HCT116 (cell line): ENCODE data around the gene PLEKHJ1. TPM values are rescaled to one million over a fixed set of nuclear protein-coding genes. Genes with fewer than 3 reads are reported as not detected.

Experiments used
- ATAC-seq: fragments of 200-7000 bp; cut with Tn5 transposase; 2 replicates; pipeline ENCODE4 v1.9.1; 2020; ENCODE audit warnings: mild to moderate bottlenecking, moderate library complexity
- BruUV-seq: library from RNA; stranded (reverse); fragments of 400-500 nt; replicated peaks from 2 replicates; lab custom pipeline; 2021; lab: Mats Ljungman, UMichigan
- CTCF ChIA-PET: fragments of 300-600 bp; sonication (Branson Sonifier 250); formaldehyde crosslinking; loops from one replicate; lab custom pipeline; 2021; ENCODE audit warnings: antibody characterized with exemption; lab: Charles Lee
- POLR2A ChIA-PET: fragments of 300-600, 350-600 bp; sonication (Branson Sonifier 250); formaldehyde crosslinking; loops from one replicate; lab custom pipeline; 2021; ENCODE audit warnings: antibody characterized with exemption; lab: Charles Lee
- RAD21 ChIA-PET, 2 experiments: fragments of 300-600 bp; sonication (Branson Sonifier 250); formaldehyde crosslinking; loops; one replicate each; lab custom pipeline; 2023; ENCODE audit warnings: low total read pairs in 2 of 2; ENCODE audit not compliant: uncharacterized antibody in 2 of 2, unreplicated experiment in 2 of 2, low non-redundant PET in 1 of 2; lab: Charles Lee
- DNase-seq: peaks from one replicate; pipeline ENCODE4 v3.0.0-alpha.2; 2010; ENCODE audit warnings: low read depth, low spot score
- H2AFZ ChIP-seq: fragments of 200-600 bp; shearing (Covaris generic), sonication (generic); 2 replicates; pipeline ENCODE4 v1.6.1; 2017; ENCODE audit warnings: low read depth, mixed run types, mixed read lengths, antibody characterized with exemption, low read length; ENCODE audit not compliant: poor library complexity, severe bottlenecking
- H3K27ac ChIP-seq: 2 replicates; pipeline ENCODE4 v1.5.1; 2012; ENCODE audit warnings: low read depth, low read length
- H3K27me3 ChIP-seq: fragments of 200-600 bp; sonication (generic); 2 replicates; pipeline ENCODE4 v1.6.1; 2016; ENCODE audit warnings: mixed run types, low read length, mixed read lengths; ENCODE audit not compliant: insufficient read depth
- H3K36me3 ChIP-seq, 2 experiments: fragments of 200-500 bp in 1 of 2; fragments of 200-600 bp in 1 of 2; sonication (Bioruptor generic) in 1 of 2; sonication (generic) in 1 of 2; 2 replicates each; pipeline versions ENCODE4 v1.5.1 to v1.6.1; 2014 to 2016; ENCODE audit warnings: low read length in 2 of 2, inconsistent platforms in 1 of 2, mixed read lengths in 1 of 2, mixed run types in 1 of 2; ENCODE audit not compliant: insufficient read depth in 2 of 2, control insufficient read depth in 1 of 2
- H3K4me1 ChIP-seq, 2 experiments: fragments of 200-600 bp in 1 of 2; sonication (generic) in 1 of 2; 2 replicates each; pipeline versions ENCODE4 v1.5.1 to v1.6.1; 2012 to 2017; ENCODE audit warnings: low read length in 2 of 2, inconsistent platforms in 1 of 2, mild to moderate bottlenecking in 1 of 2, mixed read lengths in 1 of 2, mixed run types in 1 of 2, moderate library complexity in 1 of 2; ENCODE audit not compliant: insufficient read depth in 2 of 2, control insufficient read depth in 1 of 2
- H3K4me2 ChIP-seq: fragments of 200-600 bp; sonication (generic); 2 replicates; pipeline ENCODE4 v1.6.1; 2017; ENCODE audit warnings: mixed run types, low read length, mixed read lengths
- H3K4me3 ChIP-seq, 2 experiments: fragments of 200-600 bp in 1 of 2; sonication (generic) in 1 of 2; replicated peaks in 1 of 2; 2 replicates each; pipeline ENCODE4 v1.5.1; 2011 to 2016; ENCODE audit warnings: low read length in 2 of 2, control low read depth in 1 of 2, low read depth in 1 of 2, mild to moderate bottlenecking in 1 of 2, mixed read lengths in 1 of 2, mixed run types in 1 of 2
- H3K79me2 ChIP-seq: fragments of 200-600 bp; sonication (generic); 2 replicates; pipeline ENCODE4 v1.6.1; 2017; ENCODE audit warnings: mild to moderate bottlenecking, mixed run types, low read length, moderate library complexity, mixed read lengths; ENCODE audit not compliant: insufficient read depth
- H3K9ac ChIP-seq: fragments of 200-600 bp; sonication (generic); 2 replicates; pipeline ENCODE4 v1.6.1; 2016; ENCODE audit warnings: low read length, mixed read lengths
- H3K9me2 ChIP-seq: fragments of 200-600 bp; sonication (generic), shearing (Covaris generic); 2 replicates; pipeline ENCODE4 v1.6.1; 2017; ENCODE audit warnings: mixed run types, mild to moderate bottlenecking, moderate library complexity; ENCODE audit not compliant: insufficient read depth
- H3K9me3 ChIP-seq, 2 experiments: fragments of 200-500 bp in 1 of 2; fragments of 200-600 bp in 1 of 2; sonication (Bioruptor generic) in 1 of 2; sonication (generic) in 1 of 2; 2 replicates each; pipeline ENCODE4 v1.6.1; 2014 to 2017; ENCODE audit warnings: low read length in 2 of 2, mixed read lengths in 2 of 2, inconsistent platforms in 1 of 2, low read depth in 1 of 2, mild to moderate bottlenecking in 1 of 2, mixed run types in 1 of 2, moderate library complexity in 1 of 2; ENCODE audit not compliant: control insufficient read depth in 1 of 2, insufficient read depth in 1 of 2
- H4K20me1 ChIP-seq: fragments of 200-600 bp; sonication (generic), shearing (Covaris generic); 2 replicates; pipeline ENCODE4 v1.6.1; 2017; ENCODE audit warnings: mixed run types, mild to moderate bottlenecking, moderate library complexity; ENCODE audit not compliant: insufficient read depth
- CBX3 ChIP-seq: IDR thresholded peaks from 2 replicates; pipeline ENCODE4 v1.6.1; 2012; ENCODE audit warnings: low read depth
- ELF1 ChIP-seq: IDR thresholded peaks from 2 replicates; pipeline ENCODE4 v1.6.1; 2012; ENCODE audit warnings: low read depth, borderline replicate concordance
- EZH2 ChIP-seq: fragments of 200-600 bp; sonication (generic); IDR thresholded peaks from 2 replicates; pipeline ENCODE4 v1.6.1; 2017; ENCODE audit warnings: antibody characterized with exemption, mixed run types
- POLR2AphosphoS5 ChIP-seq: IDR thresholded peaks from 2 replicates; pipeline ENCODE4 v1.6.1; 2011; ENCODE audit warnings: mild to moderate bottlenecking, low read depth, low read length, moderate library complexity
- intact Hi-C: fragments of 100-400 bp; cut with micrococcal nuclease; formaldehyde crosslinking; loops from 2 replicates; pipeline ENCODE4 v1.10.0; 2022
- total RNA-seq: library from RNA; stranded (reverse); gene quantifications from one replicate; pipeline ENCODE4 v1.2.1, GENCODE V29; 2021; ENCODE audit not compliant: unreplicated experiment
- TF ChIP-seq, protein P1 (sequence below): IDR thresholded peaks from 2 replicates; pipeline ENCODE4 v1.6.1; 2012

PLEKHJ1 gene
- total RNA-seq, 1 experiment from 2014 or later: 88.2 TPM

DNA sequence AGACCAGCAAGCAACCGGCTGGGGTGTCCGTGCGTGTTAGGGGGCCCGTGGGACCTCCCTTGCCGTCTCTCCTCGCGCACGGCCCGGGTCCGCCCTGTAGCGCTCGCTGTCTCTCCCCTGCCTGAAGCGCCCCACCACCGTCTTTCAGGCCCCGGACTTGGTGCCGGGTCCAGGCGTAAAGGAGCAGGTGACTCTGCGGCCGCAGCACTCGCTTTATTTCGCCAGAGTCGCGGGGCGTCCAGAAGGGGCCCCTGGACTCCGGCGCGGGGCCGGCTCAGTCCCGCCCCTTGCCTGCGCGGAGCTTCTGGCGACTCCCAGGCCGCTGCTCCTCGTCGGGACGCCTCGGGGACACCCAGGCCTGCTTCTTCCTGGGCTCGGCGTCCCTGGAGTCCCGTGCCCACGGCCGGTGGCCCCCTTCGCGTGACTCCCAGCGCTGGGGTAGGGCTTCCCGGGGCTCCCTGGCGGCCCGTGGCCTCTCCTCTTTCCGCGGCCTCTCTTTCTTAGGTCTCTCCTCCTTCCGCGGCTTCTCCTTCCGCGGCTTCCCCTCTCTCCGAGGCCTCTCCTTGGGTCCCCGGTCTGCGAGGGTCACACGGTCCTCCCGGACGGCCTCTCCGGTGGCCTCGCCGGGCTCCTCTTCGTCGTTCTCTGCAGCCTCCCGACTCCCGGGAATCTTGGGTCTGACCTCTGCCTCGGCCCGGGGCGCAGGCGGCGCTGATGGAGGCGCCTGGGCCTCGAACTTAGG is 16.1 kb upstream of the PLEKHJ1 start:
- Histone ChIP-seq H3K4me2 (no peak overlapping the region), H3K9ac (no peak overlapping the region), H3K36me3 (peaks cover 5 to 6% of the 10 kb centered on the region in 2 experiments; a peak in 3 of 4 replicates), H3K9me3 (no peaks in the 10 kb centered on the region), H3K79me2 (no peaks in the 10 kb centered on the region), H3K4me3 (no peak overlapping the region), H4K20me1 (no peaks in the 10 kb centered on the region), H3K27me3 (no peaks in the 10 kb centered on the region), H3K27ac (no peak overlapping the region), H3K4me1 (0 out of 4 replicates have a peak, but pooled peaks cover 0 to 2% of the 10 kb centered on the region in 2 experiments), H2AFZ (no peak overlapping the region), H3K9me2 (no peaks in the 10 kb centered on the region)
- no peak for TF ChIP-seq CBX3
- ATAC-seq (no peak), DNase-seq (no peak)
- CTCF ChIA-PET: no interaction called here
- no TSS peak for BruUV-seq
- RAD21 ChIA-PET: no interaction called here
- POLR2A ChIA-PET: no interaction called here
- intact Hi-C loops: no loop called here

DNA sequence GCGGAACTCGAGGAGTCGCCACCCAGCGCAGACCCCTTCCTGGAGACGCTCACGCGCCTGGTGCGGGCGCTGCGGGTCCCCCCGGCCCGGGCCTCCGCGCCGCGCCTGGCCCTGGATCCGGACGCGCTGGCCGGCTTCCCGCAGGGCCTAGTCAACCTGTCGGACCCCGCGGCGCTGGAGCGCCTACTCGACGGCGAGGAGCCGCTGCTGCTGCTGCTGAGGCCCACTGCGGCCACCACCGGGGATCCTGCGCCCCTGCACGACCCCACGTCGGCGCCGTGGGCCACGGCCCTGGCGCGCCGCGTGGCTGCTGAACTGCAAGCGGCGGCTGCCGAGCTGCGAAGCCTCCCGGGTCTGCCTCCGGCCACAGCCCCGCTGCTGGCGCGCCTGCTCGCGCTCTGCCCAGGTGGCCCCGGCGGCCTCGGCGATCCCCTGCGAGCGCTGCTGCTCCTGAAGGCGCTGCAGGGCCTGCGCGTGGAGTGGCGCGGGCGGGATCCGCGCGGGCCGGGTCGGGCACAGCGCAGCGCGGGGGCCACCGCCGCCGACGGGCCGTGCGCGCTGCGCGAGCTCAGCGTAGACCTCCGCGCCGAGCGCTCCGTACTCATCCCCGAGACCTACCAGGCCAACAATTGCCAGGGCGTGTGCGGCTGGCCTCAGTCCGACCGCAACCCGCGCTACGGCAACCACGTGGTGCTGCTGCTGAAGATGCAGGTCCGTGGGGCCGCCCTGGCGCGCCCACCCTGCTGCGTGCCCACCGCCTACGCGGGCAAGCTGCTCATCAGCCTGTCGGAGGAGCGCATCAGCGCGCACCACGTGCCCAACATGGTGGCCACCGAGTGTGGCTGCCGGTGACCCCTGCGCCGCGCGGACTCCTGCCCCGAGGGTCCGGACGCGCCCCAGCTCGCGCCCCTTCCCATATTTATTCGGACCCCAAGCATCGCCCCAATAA is 15.3 kb upstream of the PLEKHJ1 start:
- Histone ChIP-seq H3K9me3 (no peaks in the 10 kb centered on the region), H3K4me1 (0 out of 4 replicates have a peak, but pooled peaks cover 0 to 4% of the 10 kb centered on the region in 2 experiments), H3K9me2 (no peaks in the 10 kb centered on the region), H3K4me2 (no peak overlapping the region), H3K27me3 (no peaks in the 10 kb centered on the region), H3K36me3 (peaks cover 12 to 15% of the 10 kb centered on the region in 2 experiments; a peak in 3 of 4 replicates), H4K20me1 (no peaks in the 10 kb centered on the region), H3K9ac (no peak overlapping the region), H3K79me2 (peaks cover 3% of the 10 kb centered on the region; the same call in 1 of the 2 replicates), H2AFZ (no peak overlapping the region), H3K27ac (no peak overlapping the region), H3K4me3 (no peak overlapping the region)
- RAD21 ChIA-PET: no interaction called here
- intact Hi-C loops: no loop called here
- no peak for DNase-seq
- CTCF ChIA-PET: no interaction called here
- POLR2A ChIA-PET: no interaction called here
- no TSS peak for BruUV-seq
- TF ChIP-seq ELF1 (no peak), EZH2 (no peak), POLR2AphosphoS5 (no peak)
- TF ChIP-seq, protein P1, sequence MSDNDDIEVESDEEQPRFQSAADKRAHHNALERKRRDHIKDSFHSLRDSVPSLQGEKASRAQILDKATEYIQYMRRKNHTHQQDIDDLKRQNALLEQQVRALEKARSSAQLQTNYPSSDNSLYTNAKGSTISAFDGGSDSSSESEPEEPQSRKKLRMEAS: no peak
- no peak for ATAC-seq
